GM18526 (cell line): ENCODE measurements around the gene APIP.

Source experiments
- POLR2A ChIP-seq: IDR thresholded peaks from 3 replicates; pipeline ENCODE4 v1.6.1; 2011; ENCODE audit not compliant: insufficient read length; ENCODE audit errors: extremely low read depth

Gene APIP

GRCh38 chr11:34929794-34930763 is 13.9 kb upstream of the APIP start:
- TF ChIP-seq POLR2A = no peak

- TF ChIP-seq POLR2A = no peak
Observed at GRCh38 chr11:34928960-34929680, 12.9 kb upstream of the APIP start.

- TF ChIP-seq POLR2A = no peak
Observed at GRCh38 chr11:34928268-34928959, 12.2 kb upstream of the APIP start.

- TF ChIP-seq POLR2A = no peak
Observed at GRCh38 chr11:34926831-34927132, 10.6 kb upstream of the APIP start.

GRCh38 chr11:34926101-34926830 is 10.1 kb upstream of the APIP start:
- TF ChIP-seq POLR2A = no peak

GRCh38 chr11:34924714-34925113 is 8.5 kb upstream of the APIP start:
- TF ChIP-seq POLR2A = no peak

GRCh38 chr11:34921156-34921555 is 5.0 kb upstream of the APIP start:
- no peak for TF ChIP-seq POLR2A

GRCh38 chr11:34916843-34917770 is 928 bp upstream of the APIP start:
- no peak for TF ChIP-seq POLR2A

- TF ChIP-seq POLR2A = no peak
Observed at GRCh38 chr11:34915136-34916014, 804 bp downstream of the APIP start.

GRCh38 chr11:34911676-34912075 is 4.5 kb downstream of the APIP start:
- TF ChIP-seq POLR2A = no peak

GRCh38 chr11:34910817-34911216 is 5.4 kb downstream of the APIP start:
- no peak for TF ChIP-seq POLR2A

- no peak for TF ChIP-seq POLR2A
Observed at GRCh38 chr11:34909955-34910354, 6.2 kb downstream of the APIP start.

GRCh38 chr11:34909415-34909814 is 6.8 kb downstream of the APIP start:
- no peak for TF ChIP-seq POLR2A
